HG03025 (cell line): ENCODE results near the gene TNRC6B.
"Not testable (repeated sequence)": the region's sequence is repeated elsewhere in the genome, so short reads cannot be mapped to it uniquely, and the experiment has no call there.

Experiments
- ATAC-seq: cut with Tn5 transposase; IDR thresholded peaks from one replicate; pipeline ENCODE4 v1.9.1; 2021; ENCODE audit warnings: mild to moderate bottlenecking, moderate library complexity; ENCODE audit not compliant: unreplicated experiment, low FRiP score

The TNRC6B gene

DNA sequence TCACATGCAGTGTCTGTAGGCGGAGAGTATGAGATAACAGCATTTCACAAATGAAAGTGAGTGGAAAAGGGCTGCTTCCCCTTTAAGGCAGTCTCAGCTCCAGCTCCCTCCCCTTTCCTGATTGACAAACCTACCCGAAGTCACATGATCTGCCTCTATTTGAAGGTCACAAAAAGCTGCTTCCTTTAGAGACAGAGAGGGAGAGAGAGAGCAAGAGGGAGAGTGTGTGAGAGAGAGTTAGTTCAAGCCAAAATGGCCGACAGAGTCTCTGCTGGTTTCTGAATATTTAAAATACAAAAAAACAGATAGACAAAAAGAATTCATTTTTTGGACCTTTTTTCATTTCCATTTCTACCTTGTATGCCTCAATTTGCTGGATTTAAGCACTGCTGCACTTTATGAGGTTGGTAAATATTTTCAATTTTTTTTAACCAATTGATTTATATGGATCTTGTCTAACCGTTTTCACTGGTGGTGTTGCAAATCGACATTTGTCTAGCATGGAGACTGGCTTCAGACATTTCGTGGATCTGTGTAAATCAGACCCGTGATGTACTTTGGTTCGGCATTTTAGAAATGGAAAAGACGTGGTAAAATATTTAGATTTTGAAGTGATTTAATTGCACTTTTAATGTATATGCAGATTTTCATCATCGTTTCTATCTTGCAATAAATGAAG is at the start of gene TNRC6B:
TNRC6B (plus strand) TSS at position 188 of the 679 bp plus-strand sequence; CDS start at position 399, 211 bp downstream.
- peak; percentile 61 for ATAC-seq

DNA sequence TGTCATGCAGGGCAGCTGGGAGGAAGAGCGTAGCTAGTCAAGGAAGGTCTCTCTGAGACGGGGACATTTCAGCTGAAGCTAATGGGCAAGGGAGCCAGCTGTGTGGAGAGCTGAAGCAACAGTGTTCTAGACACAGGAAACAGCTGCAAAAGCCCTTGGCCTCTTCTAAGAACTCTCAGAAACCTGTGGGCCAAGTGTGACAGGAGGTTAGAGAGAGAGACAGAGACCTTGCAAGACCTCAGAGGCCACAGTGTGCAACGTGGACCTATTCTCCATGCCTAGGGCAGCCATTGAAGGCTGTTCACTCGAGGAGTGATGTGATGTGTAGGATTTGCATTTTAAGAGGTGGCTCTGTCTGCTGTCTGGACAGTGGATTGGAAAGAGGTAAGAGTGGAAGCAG is 48.7 kb upstream of the TNRC6B start:
- no peak for ATAC-seq

DNA sequence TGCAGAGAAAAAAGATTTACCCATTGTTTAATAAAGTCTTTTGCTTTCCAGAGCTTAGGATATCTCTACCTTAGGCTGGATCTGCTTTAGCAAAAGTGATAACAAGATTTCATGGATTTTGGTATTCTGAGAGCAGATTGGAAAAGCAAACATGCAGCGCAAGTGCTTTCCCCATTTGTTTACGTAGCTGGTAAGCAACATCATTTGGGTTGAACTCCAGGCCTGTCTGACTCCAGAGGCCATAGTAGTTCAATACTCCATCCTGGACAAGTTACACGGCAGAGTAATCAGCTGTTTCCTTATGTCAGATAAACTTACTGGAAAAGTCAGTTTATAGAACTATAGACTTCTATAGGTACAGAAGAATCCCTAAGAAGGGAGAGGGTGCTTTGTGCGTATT is 40.6 kb upstream of the TNRC6B start:
- ATAC-seq: no peak

DNA sequence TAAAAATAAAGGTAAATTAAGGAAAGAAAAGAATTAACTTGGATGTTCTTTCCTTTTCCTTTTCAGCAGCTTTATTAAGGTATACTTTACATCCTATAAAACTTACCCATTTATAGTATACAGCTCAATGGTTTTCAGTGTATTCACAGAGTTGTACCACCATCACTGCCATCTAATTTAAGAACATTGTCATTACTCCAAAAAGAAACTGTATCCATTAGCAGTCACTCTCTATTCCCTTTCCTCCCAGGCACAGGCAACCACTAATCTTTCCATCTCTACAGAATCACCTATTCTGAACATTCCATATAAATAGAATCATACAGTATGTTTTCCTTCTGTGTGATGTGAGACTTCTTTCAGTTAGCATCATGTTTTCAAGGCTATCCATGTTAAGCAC is 38.9 kb upstream of the TNRC6B start:
- no peak for ATAC-seq

- ATAC-seq: no peak
Measured at GRCh38 chr22:40147388-40148176, 30.1 kb upstream of the TNRC6B start.

- ATAC-seq: no peak
Measured at GRCh38 chr22:40153192-40153591, 24.5 kb upstream of the TNRC6B start.

GRCh38 chr22:40153705-40154104 is 24.0 kb upstream of the TNRC6B start:
- ATAC-seq: no peak

DNA sequence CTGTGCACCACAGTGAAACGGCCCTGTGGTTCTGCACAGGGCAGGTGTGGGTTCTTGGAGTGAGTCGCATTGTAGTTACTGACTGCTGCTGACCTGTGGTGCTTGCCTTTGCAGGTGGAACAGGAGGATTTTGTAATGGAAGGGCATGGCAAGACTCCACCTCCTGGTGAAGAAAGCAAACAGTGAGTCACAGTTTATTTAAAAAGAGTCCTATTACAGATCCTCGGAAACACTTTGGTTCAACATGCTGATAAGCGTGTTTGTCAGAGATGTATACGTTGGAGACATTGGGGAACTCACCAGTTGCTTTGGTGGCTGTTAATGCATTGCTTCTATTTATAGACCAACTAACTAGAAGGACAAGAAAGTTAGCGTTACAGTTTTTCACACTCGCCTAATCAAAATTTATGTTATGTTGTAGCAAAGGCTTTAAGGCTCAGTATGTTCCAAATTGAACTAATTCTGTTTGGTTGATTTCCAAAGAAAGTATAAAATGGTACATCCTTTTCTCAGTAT is 21.7 kb upstream of the TNRC6B start:
- no peak for ATAC-seq

DNA sequence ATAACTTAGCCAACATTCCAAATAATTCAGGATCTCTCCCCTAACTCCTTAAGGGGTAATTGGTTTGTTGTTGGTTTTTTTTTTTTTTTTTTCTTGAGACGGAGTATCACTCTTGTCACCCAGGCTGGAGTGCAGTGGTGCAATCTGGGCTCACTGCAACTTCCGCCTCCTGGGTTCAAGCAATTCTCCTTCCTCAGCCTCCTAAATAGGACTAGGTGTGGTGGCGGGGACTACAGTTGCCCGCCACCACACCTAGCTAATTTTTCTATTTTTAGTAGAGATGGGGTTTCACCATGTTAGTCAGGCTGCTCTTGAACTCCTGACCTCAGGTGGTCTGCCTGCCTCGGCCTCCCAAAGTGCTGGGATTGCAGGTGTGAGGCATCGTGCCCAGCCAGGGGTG is 21.0 kb upstream of the TNRC6B start:
- ATAC-seq: not testable (repeated sequence)

- no peak for ATAC-seq
Measured at GRCh38 chr22:40157330-40157945, 20.3 kb upstream of the TNRC6B start.

- no peak for ATAC-seq
Measured at GRCh38 chr22:40161194-40161593, 16.5 kb upstream of the TNRC6B start.

DNA sequence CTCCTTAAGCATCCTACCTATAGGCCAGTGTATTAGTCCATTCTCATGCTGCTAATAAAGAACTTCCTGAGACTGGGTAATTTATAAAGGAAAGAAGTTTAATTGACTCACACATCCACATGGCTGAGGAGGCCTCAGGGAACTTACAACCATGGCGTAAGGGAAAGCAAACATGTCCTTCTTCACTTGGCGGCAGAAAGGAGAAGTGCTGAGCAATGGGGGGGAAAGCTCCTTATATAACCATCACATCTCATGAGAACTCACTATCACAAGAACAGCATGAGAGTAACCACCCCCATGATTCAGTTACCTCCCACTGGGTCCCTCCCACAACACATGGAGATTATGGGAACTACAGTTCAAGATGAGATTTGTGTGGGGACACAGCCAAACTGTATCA is 12.2 kb upstream of the TNRC6B start:
- not testable (repeated sequence) for ATAC-seq

DNA sequence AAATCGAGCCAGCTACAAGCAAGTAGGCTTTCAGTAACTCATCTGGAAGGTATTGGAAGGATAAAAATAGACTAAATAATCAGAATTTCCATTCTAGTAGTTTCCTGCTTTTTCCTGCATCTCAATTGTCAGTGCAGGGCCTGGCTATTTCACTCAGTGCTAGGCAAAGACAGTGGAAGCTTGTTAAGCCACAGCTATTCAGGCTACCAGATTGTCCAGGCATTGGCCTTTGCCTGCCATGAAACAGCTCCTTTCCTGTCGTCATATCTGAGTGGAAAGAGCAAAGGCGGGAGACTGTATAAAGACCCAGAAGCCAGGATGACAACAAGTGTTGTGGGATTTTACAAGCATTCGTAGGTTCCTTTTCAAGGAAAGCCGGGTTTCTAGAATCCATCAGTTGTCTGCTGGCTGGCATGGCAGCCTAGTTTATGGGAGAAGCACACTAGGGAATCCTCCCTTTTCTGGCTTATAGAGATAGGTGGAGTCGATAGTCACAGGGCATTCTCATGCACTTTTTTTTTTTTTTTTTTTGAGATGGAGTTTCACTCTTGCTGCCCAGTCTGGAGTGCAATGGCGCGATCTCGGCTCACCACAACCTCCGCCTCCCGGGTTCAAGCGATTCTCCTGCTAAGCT is 2.0 kb upstream of the TNRC6B start:
- no peak for ATAC-seq

DNA sequence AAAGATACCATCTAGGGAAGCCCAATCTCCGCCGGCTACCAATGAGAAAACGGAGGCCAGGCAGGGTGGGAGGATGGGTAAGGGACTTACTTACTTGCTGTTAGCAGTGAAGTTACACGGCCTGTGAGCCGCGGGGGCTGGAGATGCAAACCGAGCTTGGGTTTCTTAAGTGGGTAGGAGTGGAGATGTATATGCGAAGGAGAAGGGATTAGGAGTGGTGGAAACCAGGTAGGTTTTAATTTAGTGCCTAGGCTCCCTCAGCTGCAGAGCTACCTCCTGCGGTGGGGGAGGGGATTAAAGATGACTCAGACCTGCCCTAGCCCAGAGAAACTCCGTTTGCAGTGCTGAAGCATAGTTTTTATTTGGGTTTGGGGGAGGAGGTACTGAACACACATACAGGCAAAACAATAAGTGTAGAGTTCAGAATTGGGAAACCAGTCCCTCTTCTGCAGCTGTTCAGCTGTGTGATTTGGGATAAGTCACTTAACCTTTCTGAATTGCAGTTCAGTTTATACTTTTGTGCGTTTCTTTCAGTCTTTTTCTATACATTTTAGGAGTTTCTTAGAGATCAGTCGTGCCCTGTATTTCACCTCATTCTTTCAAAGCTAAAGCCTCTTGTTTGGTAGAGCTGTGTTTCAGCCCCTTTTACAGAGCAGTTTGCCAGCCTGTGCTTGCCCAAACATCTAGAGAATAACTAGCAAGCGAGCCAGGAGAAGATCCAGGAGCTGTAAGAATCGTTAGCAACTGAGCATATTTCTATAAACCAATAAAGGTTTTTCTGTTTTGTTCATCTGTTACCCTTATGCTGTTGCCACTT is 596 bp upstream of the TNRC6B start:
- no peak for ATAC-seq

GRCh38 chr22:40178417-40179409 is 988 bp downstream of the TNRC6B start:
- no peak for ATAC-seq

DNA sequence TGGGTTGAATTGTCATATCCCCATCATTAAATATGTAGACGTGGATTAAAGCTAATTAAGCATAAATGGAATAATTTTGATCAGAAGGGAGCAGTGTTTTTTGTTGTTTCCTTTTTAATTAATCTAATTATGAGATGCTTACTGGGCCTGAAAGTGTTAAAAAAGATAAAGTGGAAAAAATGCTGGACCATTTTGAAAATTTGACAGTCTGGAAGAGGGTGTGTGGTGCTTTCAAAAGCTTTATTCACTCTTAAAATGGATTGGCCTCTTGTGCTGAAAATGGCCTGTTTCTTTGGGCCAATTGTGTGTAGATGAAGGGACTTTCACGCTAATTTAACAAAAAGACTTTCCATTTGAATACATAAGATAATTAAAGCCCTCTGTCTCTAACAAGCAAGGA is 1.8 kb downstream of the TNRC6B start:
- no peak for ATAC-seq

- no peak for ATAC-seq
Measured at GRCh38 chr22:40180403-40180802, 2.7 kb downstream of the TNRC6B start.

DNA sequence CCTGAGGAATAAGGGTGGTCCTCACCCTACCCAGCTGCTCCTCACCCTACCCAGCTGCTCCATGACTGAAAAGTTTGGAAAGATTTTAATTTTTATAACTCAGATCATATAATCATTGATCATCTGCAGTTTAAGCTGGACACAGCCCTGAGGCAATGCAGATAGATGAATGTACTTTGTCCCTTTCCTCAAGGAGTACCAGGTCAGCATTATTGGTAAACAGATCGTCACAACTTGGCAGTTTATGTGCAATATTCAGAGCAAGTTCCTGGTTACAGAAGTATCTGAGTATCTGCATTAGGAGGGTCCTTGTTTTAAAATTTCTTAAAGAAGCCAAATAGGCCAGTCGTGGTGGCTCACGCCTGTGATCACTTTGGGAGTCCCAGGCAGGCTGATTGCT is 3.6 kb downstream of the TNRC6B start:
- ATAC-seq: no peak
